ENCODE measurements around the gene CCDC187.
"Not testable (repeated sequence)": the region's sequence is repeated elsewhere in the genome, so short reads cannot be mapped to it uniquely, and the experiment has no call there.

The CCDC187 gene

DNA sequence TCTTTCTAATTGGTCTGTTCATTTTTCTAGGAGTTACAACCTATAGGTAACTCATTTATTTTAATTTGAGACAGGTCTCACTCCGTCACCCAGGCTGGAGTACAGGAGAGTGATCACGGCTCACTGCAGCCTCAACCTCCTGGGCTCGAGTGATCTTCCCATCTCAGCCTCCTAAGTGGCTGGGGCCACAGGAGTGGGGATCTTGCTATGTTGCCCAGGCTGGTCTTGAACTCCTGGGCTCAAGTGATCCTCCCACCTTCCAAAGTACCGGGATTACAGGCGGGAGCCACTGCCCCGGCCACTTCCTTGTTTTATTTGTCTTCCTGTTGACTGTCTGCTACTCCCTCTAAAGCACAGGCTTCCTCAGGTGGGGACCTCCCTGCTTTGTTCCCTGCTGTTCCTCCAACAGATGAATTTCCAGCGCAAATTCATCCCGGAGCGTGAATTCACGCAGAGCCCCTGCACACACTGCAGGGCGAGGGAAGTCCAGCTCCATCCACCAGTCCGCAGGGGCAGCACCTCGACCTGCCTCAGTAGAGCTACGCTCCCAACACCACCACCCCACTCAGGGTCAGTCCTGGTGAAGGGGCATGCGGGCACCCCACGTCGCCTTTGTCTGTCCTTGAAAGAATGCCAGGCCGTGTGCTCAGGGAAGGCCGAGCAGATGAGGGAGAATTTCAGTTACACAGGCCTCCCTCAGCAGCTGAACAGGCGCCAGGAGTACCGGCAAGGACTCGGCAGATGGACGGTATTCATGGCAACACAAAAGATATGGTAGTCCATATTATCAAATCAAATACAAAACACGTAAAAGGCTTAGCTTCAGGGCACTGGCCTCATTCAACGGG lies 64.5 kb downstream of the CCDC187 start:
- no peaks in the 10 kb centered on the region for H3K27me3 ChIP-seq (ENCODE audit: insufficient read depth, low read length)
- H3K9me3 ChIP-seq (ENCODE audit: insufficient read depth, low read depth, low read length) = no peaks in the 10 kb centered on the region
- H3K36me3 ChIP-seq (ENCODE audit: insufficient read depth, low read depth, low read length) = peaks cover 11% of the 10 kb centered on the region; the same call in 1 of the 2 replicates
- no peak overlapping the region for H3K4me3 ChIP-seq (ENCODE audit: low read length)
- H3K27ac ChIP-seq (ENCODE audit: low read length) = no peak overlapping the region
- no peak overlapping the region for H3K9ac ChIP-seq (ENCODE audit: low read depth, low read length)
- peaks cover 13% of the 10 kb centered on the region for H3K4me1 ChIP-seq (ENCODE audit: insufficient read depth, low read length)

DNA sequence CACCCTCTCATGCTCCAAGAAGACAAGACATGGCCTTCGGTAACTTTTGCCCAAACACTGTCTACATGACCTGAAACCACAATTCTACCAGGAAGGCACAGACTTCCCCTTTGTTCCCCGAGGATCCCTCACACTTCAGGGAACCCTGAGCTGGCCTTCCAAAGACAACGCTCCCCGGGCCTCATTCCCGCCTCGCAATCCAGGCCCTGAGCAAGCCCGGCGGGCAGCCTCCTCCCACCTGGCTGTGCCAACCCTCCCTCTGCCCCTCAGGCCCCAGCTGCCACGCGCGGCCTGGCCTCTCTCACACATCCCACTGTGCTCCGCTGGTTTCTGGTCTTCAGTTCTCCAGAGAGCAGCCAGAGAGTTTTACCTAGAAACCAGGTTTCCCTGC lies 65.6 kb downstream of the CCDC187 start:
- Histone ChIP-seq H3K9me3 (ENCODE audit: insufficient read depth, low read depth, low read length) (no peaks in the 10 kb centered on the region), H3K27me3 (ENCODE audit: insufficient read depth, low read length) (no peaks in the 10 kb centered on the region), H3K4me1 (ENCODE audit: insufficient read depth, low read length) (peaks cover 3% of the 10 kb centered on the region), H3K27ac (ENCODE audit: low read length) (no peak overlapping the region), H3K4me3 (ENCODE audit: low read length) (no peak overlapping the region), H3K36me3 (ENCODE audit: insufficient read depth, low read depth, low read length) (peaks cover 11% of the 10 kb centered on the region; the same call in 1 of the 2 replicates), H3K9ac (ENCODE audit: low read depth, low read length) (no peak overlapping the region)

DNA sequence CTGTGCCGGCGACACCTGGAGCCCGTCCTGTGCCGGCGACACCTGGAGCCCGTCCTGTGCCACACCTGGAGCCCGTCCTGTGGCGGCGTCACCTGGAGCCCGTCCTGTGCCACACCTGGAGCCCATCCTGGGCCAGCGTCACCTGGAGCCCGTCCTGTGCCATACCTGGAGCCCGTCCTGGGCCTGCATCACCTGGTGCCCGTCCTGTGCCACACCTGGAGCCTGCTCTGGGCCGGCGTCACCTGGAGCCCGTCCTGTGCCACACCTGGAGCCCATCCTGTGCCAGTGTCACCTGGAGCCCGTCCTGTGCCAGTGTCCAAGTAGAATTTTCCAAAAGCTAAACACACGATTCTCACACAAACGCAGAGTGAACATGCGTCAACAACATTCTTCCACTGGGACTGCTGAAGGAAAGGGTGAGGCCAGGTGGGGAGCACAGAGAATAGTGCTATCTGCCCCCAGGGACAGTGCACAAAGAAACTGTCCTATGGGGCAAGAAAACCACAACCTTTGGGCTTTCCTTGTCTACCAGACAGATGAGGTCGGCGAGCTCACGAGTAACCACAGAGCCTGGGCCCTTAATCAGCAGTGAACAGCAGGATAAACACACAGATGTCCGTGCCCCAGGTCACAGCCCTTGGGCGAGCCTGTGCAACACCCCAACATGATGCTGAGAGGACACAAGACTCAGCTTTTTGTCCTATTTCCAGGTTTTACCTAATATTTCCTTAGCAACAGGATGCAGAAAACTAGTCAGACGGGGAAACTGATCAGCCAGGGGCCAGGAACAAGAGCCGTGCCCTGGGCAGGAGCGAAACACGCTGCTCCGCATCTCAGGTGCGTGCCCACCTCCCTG lies 66.2 kb downstream of the CCDC187 start:
- Histone ChIP-seq H3K4me3 (ENCODE audit: low read length) (no peak overlapping the region), H3K36me3 (ENCODE audit: insufficient read depth, low read depth, low read length) (peaks cover 11% of the 10 kb centered on the region; the same call in 1 of the 2 replicates), H3K4me1 (ENCODE audit: insufficient read depth, low read length) (no peaks in the 10 kb centered on the region), H3K9ac (ENCODE audit: low read depth, low read length) (no peak overlapping the region), H3K27ac (ENCODE audit: low read length) (no peak overlapping the region), H3K27me3 (ENCODE audit: insufficient read depth, low read length) (no peaks in the 10 kb centered on the region), H3K9me3 (ENCODE audit: insufficient read depth, low read depth, low read length) (no peaks in the 10 kb centered on the region)

DNA sequence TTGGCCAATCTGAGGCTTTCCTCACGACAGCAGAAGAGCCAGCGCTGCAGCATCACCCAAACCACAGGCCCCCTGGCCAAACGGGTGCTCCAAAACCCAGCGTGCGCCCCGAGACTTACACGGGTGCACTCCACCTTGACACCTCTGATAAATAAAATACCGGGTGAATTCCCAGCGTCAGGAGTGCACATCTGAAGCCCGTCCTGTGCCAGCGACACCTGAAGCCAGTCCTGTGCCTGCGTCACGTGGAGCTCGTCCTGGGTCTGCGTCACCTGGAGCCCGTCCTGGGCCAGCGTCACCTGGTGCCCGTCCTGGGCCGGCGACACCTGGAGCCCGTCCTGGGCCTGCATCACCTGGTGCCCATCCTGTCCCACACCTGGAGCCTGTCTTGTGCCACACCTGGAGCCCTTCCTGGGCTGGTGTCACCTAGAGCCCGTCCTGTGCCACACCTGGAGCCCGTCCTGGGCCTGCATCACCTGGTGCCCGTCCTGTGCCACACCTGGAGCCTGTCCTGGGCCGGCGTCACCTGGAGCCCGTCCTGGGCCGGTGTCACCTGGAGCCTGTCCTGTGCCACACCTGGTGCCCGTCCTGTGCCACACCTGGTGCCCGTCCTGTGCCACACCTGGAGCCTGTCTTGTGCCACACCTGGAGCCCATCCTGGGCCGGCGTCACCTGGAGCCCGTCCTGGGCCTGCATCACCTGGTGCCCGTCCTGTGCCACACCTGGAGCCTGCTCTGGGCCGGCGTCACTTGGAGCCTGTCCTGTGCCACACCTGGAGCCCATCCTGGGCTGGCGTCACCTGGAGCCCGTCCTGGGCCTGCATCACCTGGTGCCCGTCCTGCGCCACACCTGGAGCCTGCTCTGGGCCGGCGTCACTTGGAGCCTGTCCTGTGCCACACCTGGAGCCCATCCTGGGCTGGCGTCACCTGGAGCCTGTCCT lies 67.2 kb downstream of the CCDC187 start:
- not testable (repeated sequence) for H3K27me3 ChIP-seq (ENCODE audit: insufficient read depth, low read length); H3K9ac ChIP-seq (ENCODE audit: low read depth, low read length); H3K4me1 ChIP-seq (ENCODE audit: insufficient read depth, low read length); H3K27ac ChIP-seq (ENCODE audit: low read length); H3K4me3 ChIP-seq (ENCODE audit: low read length); H3K9me3 ChIP-seq (ENCODE audit: insufficient read depth, low read depth, low read length)
- H3K36me3 ChIP-seq (ENCODE audit: insufficient read depth, low read depth, low read length) = peaks cover 11% of the 10 kb centered on the region; the same call in 1 of the 2 replicates

DNA sequence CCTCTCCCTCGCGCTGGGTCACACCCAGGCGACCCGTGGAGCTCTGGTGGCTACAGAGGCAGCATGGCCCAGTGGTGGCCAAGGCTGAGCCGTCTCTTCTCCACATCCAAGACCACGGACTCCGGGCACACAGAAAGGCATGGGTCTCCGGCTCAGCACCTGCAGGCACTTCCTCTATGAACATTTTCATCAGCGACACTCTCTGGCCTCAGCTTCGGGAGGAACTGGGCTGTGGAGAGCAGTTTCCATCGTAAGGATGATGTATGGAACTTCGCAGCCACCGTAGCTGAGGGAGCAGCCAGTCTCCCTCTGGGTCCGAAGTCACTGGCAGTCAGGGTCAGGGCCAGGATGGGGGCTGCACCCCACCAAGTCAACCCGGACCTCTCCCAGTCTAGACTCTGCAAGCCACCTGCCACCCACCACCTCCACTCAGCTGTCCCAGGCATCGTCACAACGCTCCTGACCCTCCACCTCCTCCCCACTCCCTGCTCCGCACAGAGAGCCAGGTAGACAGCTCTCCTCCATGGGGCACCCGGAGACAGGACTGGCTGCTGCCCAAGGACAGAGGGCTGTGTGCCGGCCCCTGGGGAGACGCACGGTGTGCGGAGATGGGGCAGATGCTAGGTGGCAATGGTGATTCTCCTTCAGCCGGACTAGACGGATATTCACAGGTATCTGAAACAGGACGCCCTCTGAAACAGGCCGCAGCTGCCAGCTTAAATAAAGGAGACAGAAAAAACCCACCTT lies 68.0 kb downstream of the CCDC187 start:
- Histone ChIP-seq H3K36me3 (ENCODE audit: insufficient read depth, low read depth, low read length) (peaks cover 17% of the 10 kb centered on the region), H3K4me1 (ENCODE audit: insufficient read depth, low read length) (no peaks in the 10 kb centered on the region), H3K9me3 (ENCODE audit: insufficient read depth, low read depth, low read length) (no peaks in the 10 kb centered on the region), H3K27me3 (ENCODE audit: insufficient read depth, low read length) (no peaks in the 10 kb centered on the region), H3K4me3 (ENCODE audit: low read length) (no peak overlapping the region), H3K27ac (ENCODE audit: low read length) (no peak overlapping the region), H3K9ac (ENCODE audit: low read depth, low read length) (no peak overlapping the region)

DNA sequence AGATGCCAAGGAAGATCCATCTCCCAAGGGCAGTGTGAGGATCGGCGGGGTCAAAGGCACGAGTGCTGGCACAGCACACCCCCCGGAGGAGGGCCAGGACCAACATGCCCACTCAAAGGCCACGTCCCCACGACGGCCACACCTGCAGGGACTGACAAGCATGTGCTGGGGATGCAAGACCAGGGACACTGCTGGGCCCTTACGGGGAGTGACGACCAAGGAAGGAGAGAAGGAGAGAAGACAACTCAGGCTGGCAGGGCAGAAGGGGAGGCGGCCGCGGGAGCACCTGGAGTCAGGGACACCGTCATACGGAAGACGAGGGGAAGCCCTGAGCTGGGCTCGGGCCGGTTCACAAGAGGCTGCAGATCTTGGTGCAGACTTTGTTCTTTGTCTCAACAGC lies 68.7 kb downstream of the CCDC187 start:
- H3K9ac ChIP-seq (ENCODE audit: low read depth, low read length) = no peak overlapping the region
- H3K36me3 ChIP-seq (ENCODE audit: insufficient read depth, low read depth, low read length) = peaks cover 19% of the 10 kb centered on the region
- H3K9me3 ChIP-seq (ENCODE audit: insufficient read depth, low read depth, low read length) = no peaks in the 10 kb centered on the region
- no peaks in the 10 kb centered on the region for H3K27me3 ChIP-seq (ENCODE audit: insufficient read depth, low read length)
- no peak overlapping the region for H3K27ac ChIP-seq (ENCODE audit: low read length)
- H3K4me3 ChIP-seq (ENCODE audit: low read length) = no peak overlapping the region
- H3K4me1 ChIP-seq (ENCODE audit: insufficient read depth, low read length) = no peaks in the 10 kb centered on the region

DNA sequence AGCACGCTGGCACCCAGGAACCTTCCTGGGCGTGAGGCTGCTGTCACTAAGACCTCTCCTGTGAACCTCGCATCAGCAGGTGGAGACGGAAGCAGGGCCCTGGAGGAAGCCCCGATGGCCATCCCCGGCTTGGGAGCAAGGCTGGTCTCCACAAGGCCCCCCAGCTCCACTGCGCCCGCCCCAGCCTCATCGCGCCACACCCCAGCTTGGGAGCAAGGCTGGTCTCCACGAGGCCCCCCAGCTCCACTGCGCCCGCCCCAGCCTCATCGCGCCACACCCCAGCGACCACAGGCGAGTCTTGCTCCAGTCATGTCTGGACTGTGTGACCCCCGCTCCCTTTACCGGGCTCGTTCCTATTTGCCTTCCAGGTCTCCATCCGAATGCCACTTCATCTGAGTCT lies 69.3 kb downstream of the CCDC187 start:
- no peak overlapping the region for H3K9ac ChIP-seq (ENCODE audit: low read depth, low read length)
- peaks cover 19% of the 10 kb centered on the region for H3K36me3 ChIP-seq (ENCODE audit: insufficient read depth, low read depth, low read length)
- H3K4me3 ChIP-seq (ENCODE audit: low read length) = no peak overlapping the region
- H3K9me3 ChIP-seq (ENCODE audit: insufficient read depth, low read depth, low read length) = no peaks in the 10 kb centered on the region
- no peaks in the 10 kb centered on the region for H3K4me1 ChIP-seq (ENCODE audit: insufficient read depth, low read length)
- no peaks in the 10 kb centered on the region for H3K27me3 ChIP-seq (ENCODE audit: insufficient read depth, low read length)
- no peak overlapping the region for H3K27ac ChIP-seq (ENCODE audit: low read length)

DNA sequence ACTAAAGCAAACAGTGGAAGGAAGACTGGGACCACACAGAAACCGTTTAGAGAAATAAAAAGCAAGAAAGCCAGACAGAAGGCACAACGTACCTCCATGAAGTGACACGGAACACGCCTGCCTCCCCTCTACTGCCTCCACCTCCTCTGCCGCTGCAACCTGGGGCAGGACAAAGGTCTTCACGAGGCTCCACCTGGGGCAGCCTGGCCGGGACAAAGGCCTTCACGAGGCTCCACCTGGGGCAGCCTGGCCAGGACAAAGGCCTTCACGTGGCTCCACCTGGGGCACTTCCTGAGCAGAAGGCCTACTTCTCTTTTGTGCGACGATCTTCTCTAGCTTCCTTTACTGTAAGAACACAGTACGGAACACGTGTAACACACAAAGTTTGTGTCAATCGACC lies 70.0 kb downstream of the CCDC187 start:
- no peak overlapping the region for H3K27ac ChIP-seq (ENCODE audit: low read length)
- no peaks in the 10 kb centered on the region for H3K9me3 ChIP-seq (ENCODE audit: insufficient read depth, low read depth, low read length)
- peaks cover 19% of the 10 kb centered on the region for H3K36me3 ChIP-seq (ENCODE audit: insufficient read depth, low read depth, low read length)
- no peaks in the 10 kb centered on the region for H3K27me3 ChIP-seq (ENCODE audit: insufficient read depth, low read length)
- no peak overlapping the region for H3K4me3 ChIP-seq (ENCODE audit: low read length)
- no peak overlapping the region for H3K9ac ChIP-seq (ENCODE audit: low read depth, low read length)
- H3K4me1 ChIP-seq (ENCODE audit: insufficient read depth, low read length) = no peaks in the 10 kb centered on the region

DNA sequence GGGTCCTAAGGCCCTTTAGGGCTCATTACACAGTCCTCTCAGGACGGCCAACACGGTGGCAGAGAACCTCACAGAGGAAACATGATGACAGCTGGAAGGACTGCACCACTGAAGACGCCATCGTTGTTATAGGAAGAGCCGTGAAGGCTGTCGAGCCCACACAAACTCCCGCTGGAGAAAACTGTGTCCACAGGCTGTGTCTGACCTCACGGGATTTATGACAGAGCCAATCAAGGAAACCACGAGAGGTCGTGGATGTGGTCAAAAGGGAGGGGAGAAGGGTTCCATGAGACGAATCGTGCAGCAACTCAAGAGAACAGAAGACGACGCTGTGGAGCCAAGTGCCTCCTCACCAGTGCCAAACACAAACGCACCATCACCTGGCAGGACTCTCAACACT lies 70.5 kb downstream of the CCDC187 start:
- H3K36me3 ChIP-seq (ENCODE audit: insufficient read depth, low read depth, low read length) = peaks cover 19% of the 10 kb centered on the region
- no peaks in the 10 kb centered on the region for H3K27me3 ChIP-seq (ENCODE audit: insufficient read depth, low read length)
- H3K4me1 ChIP-seq (ENCODE audit: insufficient read depth, low read length) = no peaks in the 10 kb centered on the region

DNA sequence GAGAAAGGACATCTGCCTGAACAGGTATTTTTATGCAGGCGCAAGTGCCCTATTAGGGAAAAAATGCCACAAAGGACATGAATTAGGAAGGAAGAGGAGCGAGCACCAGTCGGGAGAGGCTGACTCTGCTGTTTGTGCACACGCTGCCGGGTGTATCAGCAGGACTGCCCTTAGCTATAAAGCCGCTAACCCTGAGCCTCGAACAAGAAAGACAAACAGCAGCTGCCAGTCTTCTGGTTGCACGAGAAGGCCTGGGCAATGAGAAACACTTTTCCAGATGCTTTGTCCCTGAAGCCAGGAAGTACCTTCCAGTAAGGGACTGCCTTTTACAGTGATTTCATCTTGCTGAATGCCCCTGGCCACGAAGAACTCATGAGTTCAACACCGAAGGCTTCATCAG lies 70.9 kb downstream of the CCDC187 start:
- H3K9me3 ChIP-seq (ENCODE audit: insufficient read depth, low read depth, low read length) = no peaks in the 10 kb centered on the region
- H3K27ac ChIP-seq (ENCODE audit: low read length) = no peak overlapping the region
- H3K4me1 ChIP-seq (ENCODE audit: insufficient read depth, low read length) = no peaks in the 10 kb centered on the region
- peaks cover 19% of the 10 kb centered on the region for H3K36me3 ChIP-seq (ENCODE audit: insufficient read depth, low read depth, low read length)
- H3K4me3 ChIP-seq (ENCODE audit: low read length) = no peak overlapping the region
- H3K9ac ChIP-seq (ENCODE audit: low read depth, low read length) = no peak overlapping the region
- H3K27me3 ChIP-seq (ENCODE audit: insufficient read depth, low read length) = no peaks in the 10 kb centered on the region

More for the DNA sequence above, 70.5 kb downstream of the CCDC187 start:
- Histone ChIP-seq H3K4me3 (ENCODE audit: low read length) (no peak overlapping the region), H3K9me3 (ENCODE audit: insufficient read depth, low read depth, low read length) (no peaks in the 10 kb centered on the region), H3K9ac (ENCODE audit: low read depth, low read length) (no peak overlapping the region), H3K27ac (ENCODE audit: low read length) (no peak overlapping the region)

Data from iPS-20b (cell line).